KOPT-K1 (cell line): ENCODE results near the gene PAQR4.

Experiments
- H3K27ac ChIP-seq: fragments of 200-600 bp; sonication (generic); 2 replicates; pipeline ENCODE4 v1.5.1; 2016; ENCODE audit warnings: antibody characterized with exemption, mild to moderate bottlenecking, low read depth, low read length; ENCODE audit not compliant: poor library complexity, severe bottlenecking
- H3K36me3 ChIP-seq: fragments of 200-600 bp; sonication (generic); 2 replicates; pipeline ENCODE4 v1.5.1; 2017; ENCODE audit warnings: antibody characterized with exemption, mild to moderate bottlenecking, low read length, moderate library complexity; ENCODE audit not compliant: insufficient read depth
- H3K9me3 ChIP-seq: fragments of 200-600 bp; sonication (generic); 2 replicates; pipeline ENCODE4 v1.5.1; 2017; ENCODE audit warnings: antibody characterized with exemption, low read length, mild to moderate bottlenecking; ENCODE audit not compliant: insufficient read depth, poor library complexity, severe bottlenecking

Gene PAQR4

DNA sequence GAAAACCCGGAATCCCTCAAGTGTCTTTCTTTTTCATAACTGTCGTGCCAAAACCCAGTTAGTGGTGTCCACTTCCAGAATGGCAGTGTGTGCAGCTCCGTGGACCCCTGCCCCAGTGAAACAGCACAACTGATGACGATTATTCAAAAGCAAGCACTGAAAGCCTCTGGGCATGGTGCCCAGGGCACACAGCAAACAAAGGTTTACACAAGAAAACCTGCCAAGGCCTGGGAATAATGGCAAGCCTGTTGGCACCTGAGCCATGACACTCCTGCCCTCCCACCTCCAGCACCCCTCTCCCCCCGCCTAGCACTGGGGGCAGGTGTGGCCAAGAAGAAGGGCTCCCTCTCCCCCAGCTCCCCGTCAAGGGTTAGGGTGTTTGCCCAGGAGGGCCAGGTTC is 8.3 kb downstream of the PAQR4 start:
- Histone ChIP-seq H3K9me3 (no peaks in the 10 kb centered on the region), H3K27ac (no peak overlapping the region), H3K36me3 (peaks cover 61% of the 10 kb centered on the region)

DNA sequence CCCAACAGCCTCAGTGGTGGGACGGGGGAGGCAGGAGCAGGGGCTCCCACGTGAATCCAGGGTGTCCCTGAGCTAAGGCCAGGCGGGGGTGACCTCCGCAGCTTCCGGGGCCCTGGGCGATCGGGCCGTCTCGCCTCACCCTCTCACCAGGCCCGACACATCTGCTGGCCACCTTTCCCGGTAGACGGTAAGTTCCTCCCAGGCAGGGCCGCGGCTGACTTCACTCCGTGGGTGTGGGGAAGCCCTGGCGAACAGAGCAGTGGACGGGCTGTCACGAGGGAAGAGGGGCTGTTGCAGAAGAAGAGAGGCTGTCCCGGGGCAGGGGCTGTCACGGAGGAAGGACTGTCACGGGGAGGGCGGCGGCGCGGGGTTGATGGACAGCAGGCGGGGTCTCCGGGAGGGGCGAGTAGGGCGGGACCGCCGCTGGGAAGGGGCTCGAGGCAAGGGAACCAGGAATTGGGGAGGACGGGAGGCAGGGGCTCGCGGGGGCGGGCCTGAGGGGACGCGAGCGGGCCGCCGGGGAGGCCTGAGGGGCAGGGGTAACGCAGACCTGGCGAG is 10.6 kb downstream of the PAQR4 start:
- Histone ChIP-seq H3K9me3 (no peaks in the 10 kb centered on the region), H3K36me3 (peaks cover 37% of the 10 kb centered on the region), H3K27ac (peak overlapping the region; percentile 90)

DNA sequence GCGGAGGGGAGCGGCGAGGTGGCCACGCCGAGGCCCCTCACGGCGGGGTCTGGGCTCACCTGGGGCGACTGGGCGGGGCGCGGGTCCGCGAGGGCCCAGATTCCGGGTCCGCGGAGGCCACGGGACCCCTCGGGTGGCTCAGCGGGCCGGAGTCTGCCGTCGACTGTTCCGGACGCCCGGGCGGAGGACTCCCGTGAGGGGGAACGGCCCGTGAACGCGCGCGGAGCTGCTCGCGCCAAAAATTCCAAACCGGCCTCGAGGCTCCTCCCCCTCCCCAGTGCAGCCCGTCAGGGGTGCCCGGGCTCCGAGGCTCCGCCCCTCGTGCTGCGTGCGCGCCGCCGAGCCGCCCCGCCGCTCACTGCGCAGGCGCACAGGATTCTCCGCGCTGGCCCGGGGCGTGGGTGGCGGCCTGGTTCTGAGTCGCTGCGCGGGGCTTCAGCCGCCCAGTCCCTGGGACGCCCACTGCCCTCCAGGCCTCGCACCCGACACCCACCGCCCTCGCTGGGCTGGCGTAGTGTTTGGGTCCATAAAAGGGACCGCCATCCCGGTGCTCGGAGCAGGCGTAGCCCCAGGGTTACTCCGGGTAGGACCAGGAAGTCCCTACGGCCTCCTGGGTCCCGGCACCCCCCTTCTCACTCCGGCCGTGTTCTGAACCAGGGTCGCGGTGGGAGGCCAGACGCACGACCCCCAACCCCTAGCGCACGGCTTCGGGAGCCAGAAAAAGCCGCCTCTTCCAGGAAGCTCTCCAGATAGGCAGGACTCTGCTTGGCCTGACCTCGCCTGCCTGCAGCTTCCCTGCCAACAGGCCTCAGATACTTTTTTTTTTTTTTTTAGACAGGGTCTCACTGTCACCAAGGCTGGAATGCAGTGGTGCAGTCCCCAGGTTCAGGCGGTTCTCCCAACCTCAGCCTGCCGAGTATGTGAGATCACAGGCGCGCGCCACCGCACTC is 11.4 kb downstream of the PAQR4 start, which contains the start of gene PKMYT1:
Gene PKMYT1, minus strand, starts transcription at position 220 of the 950 bp plus-strand sequence. CDS start 789 bp downstream, outside the sequence.
- Histone ChIP-seq H3K27ac (peak within 1 kb of the TSS; percentile 90), H3K9me3 (no peaks in the 10 kb centered on the region), H3K36me3 (peaks cover 30% of the 10 kb centered on the region)

DNA sequence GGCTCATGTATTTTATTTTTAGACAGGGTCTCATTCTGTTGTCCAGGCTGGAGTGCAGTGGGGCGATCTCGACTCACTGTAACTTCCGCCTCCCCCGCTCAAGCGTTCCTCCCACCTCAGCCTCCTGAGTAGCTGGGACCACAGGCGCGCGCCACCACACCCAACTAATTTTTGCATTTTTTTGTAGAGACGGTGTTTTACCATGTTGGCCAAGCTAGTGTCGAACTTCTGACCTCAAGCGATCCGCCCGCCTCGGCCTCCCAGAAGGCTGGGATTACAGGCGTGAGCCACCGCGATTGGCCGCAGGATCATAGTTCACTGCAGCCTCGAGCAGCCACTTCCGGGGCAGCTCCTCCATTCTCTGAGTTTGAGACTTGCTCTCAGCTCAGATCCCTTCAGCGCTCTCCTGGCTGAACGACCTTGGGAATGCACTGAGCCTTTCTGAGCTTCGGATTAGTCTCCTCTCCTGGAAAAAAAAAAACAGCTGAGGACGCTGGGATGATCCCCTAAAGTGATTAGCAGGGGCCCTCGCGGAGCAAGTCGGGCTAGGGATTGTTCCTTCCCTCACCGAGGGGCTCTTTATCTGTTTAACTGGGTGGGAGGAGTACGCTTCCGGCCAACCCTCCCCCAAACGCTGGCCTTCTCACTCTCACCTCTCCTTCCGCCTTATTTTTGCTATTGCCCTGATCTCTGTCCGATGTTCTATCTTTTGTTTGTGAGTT is 12.2 kb downstream of the PAQR4 start:
- Histone ChIP-seq H3K27ac (peak overlapping the region; percentile 90), H3K36me3 (peaks cover 22% of the 10 kb centered on the region), H3K9me3 (no peaks in the 10 kb centered on the region)

DNA sequence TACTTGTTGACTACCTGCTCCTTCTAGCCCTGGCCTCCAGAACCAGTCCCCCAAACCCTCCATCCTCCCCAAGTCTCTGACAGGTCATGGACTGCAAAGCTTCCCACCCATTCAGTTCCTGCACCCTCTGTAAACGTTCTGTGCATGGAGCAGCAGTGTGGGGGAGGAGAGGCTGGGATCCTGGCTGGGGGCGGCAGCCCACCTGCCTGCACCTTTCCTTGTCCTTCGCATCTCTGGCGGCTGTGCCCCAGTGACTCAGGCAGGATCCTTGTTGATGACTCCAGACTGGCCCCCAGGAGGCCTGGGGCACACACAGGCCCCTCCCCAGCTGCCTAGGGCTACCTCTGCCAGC is 12.7 kb downstream of the PAQR4 start:
- Histone ChIP-seq H3K27ac (no peak overlapping the region), H3K9me3 (no peaks in the 10 kb centered on the region), H3K36me3 (peaks cover 16% of the 10 kb centered on the region)

DNA sequence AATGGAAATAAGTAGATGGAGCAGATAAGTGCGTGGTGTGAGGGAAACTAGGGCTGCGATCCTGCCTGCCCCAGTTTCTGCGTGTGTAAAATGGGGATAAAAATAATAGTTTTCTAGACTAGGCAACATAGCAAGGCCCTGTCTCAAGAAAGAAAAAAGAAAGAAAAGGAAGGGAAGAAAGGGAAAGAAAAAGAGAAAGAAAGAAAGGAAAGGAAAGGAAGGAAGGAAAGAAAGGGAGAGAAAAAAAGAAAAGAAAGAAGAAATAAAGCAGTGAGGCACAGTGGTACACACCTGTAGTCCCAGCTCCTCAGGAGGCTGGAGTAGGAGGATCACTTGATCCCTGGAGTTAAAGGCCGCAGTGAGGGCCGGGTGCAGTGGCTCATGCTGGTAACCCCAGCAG is 13.3 kb downstream of the PAQR4 start:
- no peak overlapping the region for H3K27ac ChIP-seq
- peaks cover 11% of the 10 kb centered on the region for H3K36me3 ChIP-seq
- no peaks in the 10 kb centered on the region for H3K9me3 ChIP-seq

DNA sequence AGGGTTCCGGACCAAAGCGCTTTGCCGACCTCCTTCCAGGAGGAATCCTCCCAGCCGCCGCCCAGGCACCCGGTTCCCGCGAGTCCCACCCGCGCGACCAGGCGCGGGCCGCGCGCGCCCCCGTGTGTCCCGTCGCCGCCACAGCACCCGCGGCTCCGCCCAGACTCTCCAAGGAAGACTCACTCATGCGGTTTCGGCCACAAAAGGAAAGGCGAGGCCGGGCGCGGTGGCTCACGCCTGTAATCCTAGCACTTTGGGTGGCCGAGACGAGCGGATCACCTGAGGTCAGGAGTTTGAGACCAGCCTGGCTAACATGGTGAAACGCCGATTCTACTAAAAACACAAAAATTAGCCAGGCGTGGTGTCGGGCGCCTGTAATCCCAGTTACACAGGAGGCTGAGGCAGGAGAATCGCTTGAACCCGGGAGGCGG is 14.6 kb downstream of the PAQR4 start:
- Histone ChIP-seq H3K9me3 (no peaks in the 10 kb centered on the region), H3K27ac (no peak overlapping the region)

DNA sequence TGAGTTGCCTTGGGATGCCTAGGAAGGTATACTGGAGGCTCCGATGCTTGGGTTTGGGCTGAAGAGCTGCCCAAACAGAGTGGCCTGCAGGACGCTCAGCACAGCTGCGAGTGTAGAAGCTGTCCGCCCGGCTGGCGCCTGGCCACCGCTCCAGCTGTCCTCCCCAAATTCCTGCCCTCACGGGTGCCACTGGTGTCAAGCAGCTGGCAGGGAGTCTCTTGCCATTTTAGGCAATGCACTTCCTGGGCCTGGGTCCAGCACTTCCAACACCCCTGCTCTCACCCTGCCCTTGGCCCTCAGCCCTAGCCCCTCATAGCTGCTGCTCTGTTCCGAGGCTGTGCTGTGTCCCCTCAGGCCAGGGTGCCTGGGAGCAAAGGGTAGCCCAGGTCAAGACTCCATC is 16.3 kb downstream of the PAQR4 start:
- Histone ChIP-seq H3K27ac (no peak overlapping the region), H3K36me3 (no peaks in the 10 kb centered on the region), H3K9me3 (no peaks in the 10 kb centered on the region)

More for the DNA sequence above, 14.6 kb downstream of the PAQR4 start:
- no peaks in the 10 kb centered on the region for H3K36me3 ChIP-seq

DNA sequence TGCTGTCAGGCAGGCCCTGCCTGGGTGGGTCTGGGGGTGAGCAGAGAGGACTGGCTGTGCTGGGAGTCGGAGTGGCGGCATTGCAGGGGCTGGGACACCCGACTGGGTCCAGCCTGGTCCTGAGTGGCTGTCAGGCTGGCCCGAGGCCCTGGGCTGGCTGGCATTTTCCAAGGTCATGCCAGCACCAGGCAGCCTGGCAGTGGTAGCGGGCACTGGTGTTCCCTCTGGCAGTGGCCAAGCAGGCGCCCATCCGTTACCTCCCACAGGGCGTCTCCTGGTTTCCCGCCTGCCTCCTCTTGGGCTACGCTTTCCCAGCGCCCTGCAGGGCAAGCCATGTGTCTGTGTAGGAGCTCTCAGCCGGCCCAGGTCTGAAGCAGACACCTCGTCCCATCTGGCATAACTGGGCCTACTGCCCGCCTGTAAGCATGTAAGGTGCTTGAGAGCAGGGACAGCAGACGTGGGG is 16.8 kb downstream of the PAQR4 start:
- H3K9me3 ChIP-seq: no peaks in the 10 kb centered on the region
- no peak overlapping the region for H3K27ac ChIP-seq
- no peaks in the 10 kb centered on the region for H3K36me3 ChIP-seq

DNA sequence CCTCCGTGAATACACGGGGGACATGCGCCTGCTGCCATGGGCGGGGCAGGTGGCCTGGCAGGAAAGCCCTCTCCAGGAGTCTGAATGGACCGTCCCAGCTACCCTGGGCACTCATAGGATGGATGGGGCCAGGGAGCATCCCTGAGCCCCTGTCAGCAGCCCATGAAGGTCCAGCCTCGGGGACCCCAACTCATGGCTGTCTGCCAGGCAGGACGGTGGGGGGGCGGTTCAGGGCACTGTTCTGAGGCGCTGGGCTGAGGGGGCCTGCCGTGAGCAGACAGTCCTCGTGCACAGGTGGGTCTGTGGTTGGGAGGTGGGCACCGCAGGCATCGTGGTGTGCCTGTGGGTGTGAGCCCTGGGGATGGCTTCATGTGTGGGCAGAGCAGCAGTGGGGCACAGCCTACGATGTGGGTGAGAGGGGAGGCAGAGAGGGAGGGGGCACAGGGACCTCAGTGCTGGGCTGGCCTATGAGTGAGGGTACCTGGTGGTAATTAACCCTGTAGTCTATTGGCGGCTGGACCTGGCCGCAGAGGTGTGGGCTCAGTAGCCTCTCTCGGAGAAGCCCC is 17.6 kb downstream of the PAQR4 start:
- Histone ChIP-seq H3K27ac (no peak overlapping the region), H3K36me3 (no peaks in the 10 kb centered on the region), H3K9me3 (no peaks in the 10 kb centered on the region)

DNA sequence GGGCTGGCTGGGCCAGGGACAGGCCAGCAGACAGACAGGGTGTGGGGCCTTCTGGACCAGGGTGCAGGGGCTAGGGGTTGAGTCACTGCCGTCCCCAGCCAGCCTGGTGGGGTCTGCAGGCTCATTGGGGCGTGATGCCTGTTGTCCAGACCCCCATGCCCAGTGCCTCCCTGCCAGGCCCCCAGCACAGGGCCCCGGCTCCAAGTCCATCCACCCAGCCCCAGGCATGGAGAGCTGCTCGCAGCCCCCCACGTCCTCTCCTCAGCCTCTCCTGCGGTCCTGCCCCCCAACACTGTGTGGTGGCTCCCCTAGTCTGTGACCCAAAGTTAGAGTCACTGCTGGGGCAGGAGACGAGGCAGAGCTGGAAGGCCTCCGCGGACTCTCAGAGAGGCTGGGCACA is 18.1 kb downstream of the PAQR4 start:
- no peaks in the 10 kb centered on the region for H3K36me3 ChIP-seq
- no peaks in the 10 kb centered on the region for H3K9me3 ChIP-seq
- no peak overlapping the region for H3K27ac ChIP-seq

DNA sequence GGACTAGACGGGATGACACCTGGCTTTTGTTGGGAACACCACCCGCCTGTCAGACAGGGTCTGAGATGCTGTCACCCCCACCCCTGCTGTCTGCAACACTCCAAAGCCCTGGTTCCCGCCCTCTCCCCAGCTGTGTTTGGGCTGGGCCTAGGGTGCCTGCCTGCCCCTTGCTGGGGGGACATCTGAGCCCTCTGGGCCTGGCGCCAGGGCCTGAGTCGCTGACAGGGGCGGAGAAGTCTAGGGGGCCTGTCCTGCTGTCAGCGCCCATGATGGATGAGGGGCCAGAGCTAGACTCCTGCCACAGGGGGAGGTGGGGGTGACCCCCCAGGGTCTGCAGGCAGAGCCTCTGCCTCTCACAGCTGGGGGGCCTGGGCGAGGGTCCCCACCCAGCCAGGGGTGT is 18.7 kb downstream of the PAQR4 start:
- H3K9me3 ChIP-seq: no peaks in the 10 kb centered on the region
- H3K27ac ChIP-seq: no peak overlapping the region
- no peaks in the 10 kb centered on the region for H3K36me3 ChIP-seq

DNA sequence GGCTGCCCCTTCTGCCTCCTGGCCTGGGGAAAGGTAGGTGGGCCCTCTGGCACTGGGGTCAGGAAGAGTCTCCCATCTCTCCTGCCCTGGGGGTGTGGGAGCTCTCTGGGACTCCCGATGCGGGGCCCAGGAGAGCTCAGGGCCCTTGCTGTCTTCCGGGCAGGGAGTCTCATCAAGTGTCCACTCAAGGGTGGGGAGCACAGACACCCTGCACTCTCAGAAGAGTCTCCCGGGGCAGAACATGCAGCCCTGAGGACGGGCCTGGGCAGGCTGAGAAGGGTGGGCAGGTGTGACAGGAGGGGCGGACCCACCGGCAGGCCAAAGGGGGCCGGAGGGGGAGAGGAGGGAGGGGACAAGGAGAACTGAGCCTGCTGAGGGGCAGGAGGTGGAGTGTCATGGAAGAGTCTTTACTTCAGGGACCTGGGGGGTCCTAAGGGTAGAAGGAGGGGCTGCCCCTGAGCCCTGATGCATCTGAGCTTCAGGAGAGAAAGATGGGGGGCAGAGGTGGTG is 19.5 kb downstream of the PAQR4 start:
- Histone ChIP-seq H3K9me3 (no peaks in the 10 kb centered on the region), H3K27ac (no peak overlapping the region), H3K36me3 (no peaks in the 10 kb centered on the region)

DNA sequence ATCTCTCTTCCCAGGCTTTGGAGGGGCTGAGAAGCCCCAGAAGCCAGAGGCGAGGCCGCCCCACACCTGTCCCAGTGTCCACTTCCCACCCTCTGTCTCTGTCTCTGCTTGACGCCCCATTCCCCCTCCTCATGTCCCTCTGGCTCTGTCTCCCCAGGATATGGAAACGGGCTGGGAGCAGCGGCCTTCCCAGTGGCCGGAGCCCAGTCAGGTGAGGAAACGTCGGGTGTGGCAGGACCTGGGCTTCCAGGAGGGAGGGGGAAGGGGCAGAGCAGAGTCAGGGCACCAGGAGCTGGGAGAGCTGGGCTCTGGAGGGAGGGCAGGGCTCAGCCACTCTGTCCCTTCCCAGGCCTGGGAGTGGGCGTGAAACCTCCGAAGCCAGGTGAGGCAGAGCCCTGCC is 21.7 kb downstream of the PAQR4 start:
- H3K36me3 ChIP-seq: no peaks in the 10 kb centered on the region
- no peaks in the 10 kb centered on the region for H3K9me3 ChIP-seq
- no peak overlapping the region for H3K27ac ChIP-seq
